ENCODE measurements around the gene MOSMO. TPM values are rescaled to one million over a fixed set of nuclear protein-coding genes. Genes with fewer than 3 reads are reported as not detected.

The MOSMO gene
- polyA plus RNA-seq, 3 donors, result 0.95 to 9.1 (median 2.5) TPM

GRCh38 chr16:21989751-21990150, 18.2 kb upstream of the MOSMO start:
- no peak for DNase-seq
- no peak overlapping the region for H3K4me3 Mint-ChIP-seq
- H3K27me3 Mint-ChIP-seq (ENCODE audit: low read depth in 3 of 3), result no peaks in the 10 kb centered on the region
- Histone ChIP-seq H3K36me3 (replicated peaks in 1 of 2; ENCODE audit: control insufficient read depth in 1 of 2, insufficient read depth in 2 of 2, low read length in 2 of 2) (peaks cover 18 to 20% of the 10 kb centered on the region in 2 donors), H2AFZ (ENCODE audit: insufficient read depth, low read depth, low read length, poor library complexity, severe bottlenecking) (no peak overlapping the region), H3K79me2 (ENCODE audit: insufficient read depth, low read length) (no peaks in the 10 kb centered on the region), H3K27ac (ENCODE audit: low read depth in 1 of 2, low read length in 2 of 2) (no peak overlapping the region), H3K27me3 (ENCODE audit: control insufficient read depth in 2 of 2, insufficient read depth in 2 of 2, low read length in 2 of 2) (no peaks in the 10 kb centered on the region), H3K4me1 (ENCODE audit: control insufficient read depth in 1 of 2, insufficient read depth in 2 of 2, low read length in 2 of 2) (no peaks in the 10 kb centered on the region), H3K4me2 (replicated peaks; ENCODE audit: extremely low read depth, low read length, poor library complexity, severe bottlenecking) (no peak overlapping the region), H3K9ac (ENCODE audit: insufficient read depth, low read length, poor library complexity, severe bottlenecking) (no peak overlapping the region), H4K20me1 (ENCODE audit: insufficient read depth, low read length) (no peaks in the 10 kb centered on the region), H3K4me3 (replicated peaks in 1 of 3; ENCODE audit: low read depth in 2 of 3, low read length in 3 of 3) (no peak overlapping the region), H3K9me3 (replicated peaks in 1 of 2; ENCODE audit: control insufficient read depth in 1 of 2, insufficient read depth in 1 of 2, low read length in 2 of 2) (no peaks in the 10 kb centered on the region)
- intact Hi-C loops (cut with micrococcal nuclease), result no loop called here
- WGBS (ENCODE audit: insufficient coverage), result no CpG with 5 or more reads among the region's 2 CpGs
- no peak overlapping the region for H3K27ac Mint-ChIP-seq
- H3K9me3 Mint-ChIP-seq, result no peaks in the 10 kb centered on the region
- peaks cover 18% of the 10 kb centered on the region in 2 donors for H3K36me3 Mint-ChIP-seq
- H3K4me1 Mint-ChIP-seq, result no peaks in the 10 kb centered on the region
- TF ChIP-seq CTCF (IDR thresholded peaks at IDR 0.05), result no peak

- Mint-ChIP-seq H3K27me3 (ENCODE audit: low read depth in 3 of 3) (no peaks in the 10 kb centered on the region), H3K27ac (no peak overlapping the region), H3K4me1 (peaks cover 4% of the 10 kb centered on the region), H3K36me3 (peaks cover 11 to 15% of the 10 kb centered on the region in 2 donors), H3K4me3 (no peak overlapping the region), H3K9me3 (no peaks in the 10 kb centered on the region)
- H3K36me3 ChIP-seq (replicated peaks in 1 of 2; ENCODE audit: control insufficient read depth in 1 of 2, insufficient read depth in 2 of 2, low read length in 2 of 2), result peaks cover 11 to 14% of the 10 kb centered on the region in 2 donors
- no peak overlapping the region for H3K4me3 ChIP-seq (replicated peaks in 1 of 3; ENCODE audit: low read depth in 2 of 3, low read length in 3 of 3)
- no peak overlapping the region for H3K27ac ChIP-seq (ENCODE audit: low read depth in 1 of 2, low read length in 2 of 2)
- no peak for DNase-seq
- H3K4me1 ChIP-seq (ENCODE audit: control insufficient read depth in 1 of 2, insufficient read depth in 2 of 2, low read length in 2 of 2), result no peaks in the 10 kb centered on the region
- H4K20me1 ChIP-seq (ENCODE audit: insufficient read depth, low read length), result no peaks in the 10 kb centered on the region
- TF ChIP-seq CTCF (IDR thresholded peaks at IDR 0.05), result no peak
- H3K9me3 ChIP-seq (replicated peaks in 1 of 2; ENCODE audit: control insufficient read depth in 1 of 2, insufficient read depth in 1 of 2, low read length in 2 of 2), result no peaks in the 10 kb centered on the region
- H3K4me2 ChIP-seq (replicated peaks; ENCODE audit: extremely low read depth, low read length, poor library complexity, severe bottlenecking), result no peak overlapping the region
- H3K27me3 ChIP-seq (ENCODE audit: control insufficient read depth in 2 of 2, insufficient read depth in 2 of 2, low read length in 2 of 2), result no peaks in the 10 kb centered on the region
- H3K79me2 ChIP-seq (ENCODE audit: insufficient read depth, low read length), result no peaks in the 10 kb centered on the region
- intact Hi-C loops (cut with micrococcal nuclease), result no loop called here
- WGBS (ENCODE audit: insufficient coverage), result no CpG with 5 or more reads among the region's 3 CpGs
- no peak overlapping the region for H3K9ac ChIP-seq (ENCODE audit: insufficient read depth, low read length, poor library complexity, severe bottlenecking)
- H2AFZ ChIP-seq (ENCODE audit: insufficient read depth, low read depth, low read length, poor library complexity, severe bottlenecking), result no peak overlapping the region
Observed at GRCh38 chr16:21990381-21990944, 17.4 kb upstream of the MOSMO start.

Measured in CD14-positive monocyte (primary cell).